Glutamatergic neuron (in vitro differentiated cells): ENCODE results near the gene PTGFRN. TPM values are rescaled to one million over a fixed set of nuclear protein-coding genes. Genes with fewer than 3 reads are reported as not detected.

ENCODE experiments used
- DNase-seq: peaks from one replicate; pipeline ENCODE4 v3.0.0; 2022
- H3K27ac Mint-ChIP-seq: one replicate; pipeline ENCODE4 v1.8.0; 2020; ENCODE audit warnings: mild to moderate bottlenecking, mixed read lengths, inconsistent platforms; ENCODE audit not compliant: unreplicated experiment
- H3K27me3 Mint-ChIP-seq: one replicate; pipeline ENCODE4 v1.8.0; 2020; ENCODE audit warnings: mild to moderate bottlenecking, moderate library complexity, mixed read lengths, inconsistent platforms; ENCODE audit not compliant: unreplicated experiment
- H3K36me3 Mint-ChIP-seq: one replicate; pipeline ENCODE4 v1.8.0; 2020; ENCODE audit warnings: mild to moderate bottlenecking, mixed read lengths, inconsistent platforms; ENCODE audit not compliant: unreplicated experiment
- H3K4me1 Mint-ChIP-seq: one replicate; pipeline ENCODE4 v1.8.0; 2020; ENCODE audit warnings: mild to moderate bottlenecking, low read depth, mixed read lengths, inconsistent platforms; ENCODE audit not compliant: unreplicated experiment
- H3K4me3 Mint-ChIP-seq: one replicate; pipeline ENCODE4 v1.8.0; 2020; ENCODE audit warnings: mild to moderate bottlenecking, mixed read lengths, inconsistent platforms; ENCODE audit not compliant: unreplicated experiment
- H3K9me3 Mint-ChIP-seq: one replicate; pipeline ENCODE4 v1.8.0; 2020; ENCODE audit warnings: mild to moderate bottlenecking, moderate library complexity, mixed read lengths, inconsistent platforms; ENCODE audit not compliant: unreplicated experiment
- CTCF ChIP-seq: fragments of 200-600 bp; sonication (generic); IDR thresholded peaks from one replicate; pipeline ENCODE4 v1.5.0; 2021; ENCODE audit not compliant: partially characterized antibody, unreplicated experiment
- total RNA-seq: library from RNA; stranded (reverse); fragmentation: NEBNext Ultra II Directional; extraction: Animal tissue kit (Norgen Biotek cat#: 25700); gene quantifications from one replicate; pipeline ENCODE4 v1.2.1, GENCODE V29; 2021; ENCODE audit not compliant: unreplicated experiment

PTGFRN gene
- total RNA-seq, 1 donor from 2014 or later: 61.2 TPM

DNA sequence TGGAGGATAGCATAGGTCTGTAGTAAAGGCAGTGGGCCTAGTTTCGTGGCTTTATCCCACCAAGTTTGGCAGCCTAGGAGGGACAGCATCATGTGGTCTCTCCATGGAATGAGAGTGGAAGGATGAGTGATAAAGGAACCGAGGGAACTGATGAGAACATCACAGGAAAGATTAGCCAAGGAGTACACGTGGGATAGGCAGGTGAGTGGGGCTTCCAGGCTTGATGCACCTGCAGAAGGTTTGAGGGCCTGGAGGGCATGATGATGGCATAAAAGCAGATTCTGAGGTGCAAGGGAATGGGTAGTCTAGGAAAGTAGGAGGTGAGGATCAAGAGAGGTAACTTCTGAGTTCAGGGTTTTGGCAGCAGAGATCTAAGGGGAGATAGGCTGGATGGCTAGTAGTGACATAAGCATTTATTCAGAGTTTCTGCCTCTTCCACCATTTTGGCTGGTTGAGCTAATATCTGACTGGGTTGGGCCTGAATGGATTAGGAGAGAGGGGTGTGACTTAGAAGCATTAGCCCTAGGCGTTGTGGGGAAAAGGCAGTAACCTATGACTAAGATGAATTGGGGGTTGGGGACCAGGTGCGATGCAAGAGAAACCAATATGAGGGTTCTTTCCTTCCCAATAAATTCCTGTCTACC is 9.1 kb downstream of the PTGFRN start:
- H3K36me3 Mint-ChIP-seq: no peaks in the 10 kb centered on the region
- TF ChIP-seq CTCF: no peak
- H3K4me3 Mint-ChIP-seq: no peak overlapping the region
- no peak for DNase-seq
- H3K27me3 Mint-ChIP-seq: no peaks in the 10 kb centered on the region
- no peaks in the 10 kb centered on the region for H3K9me3 Mint-ChIP-seq
- H3K4me1 Mint-ChIP-seq: peaks cover 13% of the 10 kb centered on the region
- H3K27ac Mint-ChIP-seq: no peak overlapping the region

- Mint-ChIP-seq H3K27ac (no peak overlapping the region), H3K4me1 (peaks cover 13% of the 10 kb centered on the region), H3K4me3 (no peak overlapping the region), H3K9me3 (no peaks in the 10 kb centered on the region), H3K36me3 (no peaks in the 10 kb centered on the region), H3K27me3 (no peaks in the 10 kb centered on the region)
- no peak for TF ChIP-seq CTCF
- DNase-seq: no peak
Measured at GRCh38 chr1:116919802-116920201, 10.1 kb downstream of the PTGFRN start.

GRCh38 chr1:116920211-116920610 is 10.5 kb downstream of the PTGFRN start:
- peaks cover 10% of the 10 kb centered on the region for H3K4me1 Mint-ChIP-seq
- no peaks in the 10 kb centered on the region for H3K27me3 Mint-ChIP-seq
- no peaks in the 10 kb centered on the region for H3K9me3 Mint-ChIP-seq
- no peak overlapping the region for H3K27ac Mint-ChIP-seq
- no peaks in the 10 kb centered on the region for H3K36me3 Mint-ChIP-seq
- no peak for TF ChIP-seq CTCF
- no peak for DNase-seq
- no peak overlapping the region for H3K4me3 Mint-ChIP-seq

- Mint-ChIP-seq H3K27me3 (peaks cover 2% of the 10 kb centered on the region), H3K4me1 (peaks cover 9% of the 10 kb centered on the region), H3K9me3 (no peaks in the 10 kb centered on the region), H3K27ac (no peak overlapping the region), H3K4me3 (no peak overlapping the region), H3K36me3 (no peaks in the 10 kb centered on the region)
- no peak for DNase-seq
- TF ChIP-seq CTCF: no peak
Measured at GRCh38 chr1:116921301-116921885, 11.7 kb downstream of the PTGFRN start.

DNA sequence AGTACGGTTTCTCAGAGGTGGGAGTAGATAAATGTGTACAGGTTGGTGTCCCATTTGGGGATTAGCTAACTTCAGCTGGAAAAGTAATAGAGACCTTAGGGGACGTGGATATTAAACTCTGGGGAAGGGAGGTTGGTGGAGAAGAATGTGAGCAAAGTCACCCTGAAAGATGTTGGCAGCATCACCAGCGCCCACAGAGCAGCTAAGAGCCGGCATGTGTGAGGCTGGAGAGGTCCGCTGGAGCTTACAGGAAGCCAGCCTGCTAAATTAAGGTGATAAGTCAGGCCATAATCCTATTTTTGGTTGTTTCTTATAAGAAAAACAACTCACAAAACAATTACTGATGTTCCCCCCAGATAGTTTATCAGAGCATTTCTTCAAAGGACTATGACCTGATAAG is 12.2 kb downstream of the PTGFRN start:
- Mint-ChIP-seq H3K4me3 (no peak overlapping the region), H3K36me3 (no peaks in the 10 kb centered on the region)

More for the DNA sequence above, 12.2 kb downstream of the PTGFRN start:
- H3K27me3 Mint-ChIP-seq: peaks cover 2% of the 10 kb centered on the region
- no peak overlapping the region for H3K27ac Mint-ChIP-seq
- no peaks in the 10 kb centered on the region for H3K9me3 Mint-ChIP-seq
- no peak for DNase-seq
- H3K4me1 Mint-ChIP-seq: peaks cover 9% of the 10 kb centered on the region
- no peak for TF ChIP-seq CTCF
